GM18507 (cell line): Measurements from ENCODE around the gene WIPI1.

Source experiments
- DNase-seq: peaks from one replicate; pipeline ENCODE4 v3.0.0; 2011; ENCODE audit warnings: low read depth; ENCODE audit not compliant: insufficient read length; ENCODE audit errors: extremely low spot score
- FAIRE-seq: peaks from 2 replicates; lab custom pipeline; 2011; peaks lifted over from hg19 to GRCh38; lab: Jason Lieb, UNC

Gene WIPI1

DNA sequence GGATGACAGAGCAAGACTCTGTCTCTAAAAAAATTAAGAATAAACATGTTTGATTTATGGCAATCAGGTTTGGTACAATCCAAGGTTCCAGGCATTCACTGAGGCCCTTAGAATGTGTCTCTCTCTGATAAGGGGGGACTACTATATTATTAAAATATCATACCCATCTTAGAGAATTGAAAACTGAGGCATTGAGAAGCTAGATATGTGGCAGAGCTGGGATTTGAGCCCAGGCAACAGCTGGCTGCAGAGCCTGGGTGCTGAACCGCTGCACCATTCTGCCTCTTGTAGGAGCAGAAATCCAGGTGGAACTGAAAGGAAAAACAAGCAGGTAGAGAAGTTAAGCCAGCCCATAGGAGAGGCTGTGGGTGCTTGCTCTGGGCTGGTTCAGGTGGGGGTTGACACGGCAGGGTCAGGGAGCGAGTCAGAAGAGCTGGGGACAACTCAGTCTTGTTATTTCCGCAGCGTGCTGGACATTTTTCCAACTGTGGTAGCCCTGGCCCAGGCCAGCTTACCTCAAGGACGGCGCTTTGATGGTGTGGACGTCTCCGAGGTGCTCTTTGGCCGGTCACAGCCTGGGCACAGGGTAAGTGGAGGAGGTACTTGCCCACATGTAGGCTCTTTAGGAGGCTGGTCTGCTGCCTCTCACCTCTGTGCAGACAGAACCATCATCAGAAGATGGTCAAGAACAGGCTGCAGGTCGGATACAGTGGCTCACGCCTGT is 62.5 kb downstream of the WIPI1 start:
- DNase-seq (no peak), FAIRE-seq (no peak)

DNA sequence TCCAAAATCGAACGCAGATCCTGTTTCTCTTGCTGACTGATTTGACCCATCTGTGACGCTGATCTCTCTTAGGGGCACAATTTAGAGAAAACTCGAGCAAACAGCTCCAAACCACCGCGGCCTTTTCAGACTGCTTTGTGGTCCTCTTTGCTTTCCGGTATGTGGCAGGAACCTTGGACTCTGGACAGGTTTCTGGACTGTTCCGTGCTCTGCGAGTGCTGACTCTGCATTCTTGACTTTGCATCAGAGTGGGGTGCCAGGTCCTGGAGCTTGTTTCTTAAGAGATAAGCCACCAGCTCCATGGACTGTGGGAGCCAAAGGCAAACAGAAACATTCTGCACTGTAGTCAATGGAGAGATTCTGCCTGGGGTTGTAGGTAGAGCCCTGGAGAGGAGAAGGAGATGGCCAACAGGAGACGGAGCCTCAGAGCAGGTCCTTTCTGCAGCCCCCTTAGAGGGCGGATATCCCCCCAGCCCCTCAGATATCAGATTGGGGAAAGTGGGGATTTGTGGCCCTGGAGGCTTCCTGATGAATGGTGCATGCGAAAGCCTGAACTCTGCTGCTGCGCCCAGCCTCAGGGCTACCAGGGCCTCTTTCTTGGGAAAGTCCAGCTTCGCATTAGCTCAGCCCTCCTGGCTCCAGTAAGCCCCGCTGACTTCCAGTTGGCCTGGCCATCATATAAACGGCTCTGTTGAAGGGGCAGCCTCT is 65.6 kb downstream of the WIPI1 start:
- FAIRE-seq (no peak), DNase-seq (no peak)

DNA sequence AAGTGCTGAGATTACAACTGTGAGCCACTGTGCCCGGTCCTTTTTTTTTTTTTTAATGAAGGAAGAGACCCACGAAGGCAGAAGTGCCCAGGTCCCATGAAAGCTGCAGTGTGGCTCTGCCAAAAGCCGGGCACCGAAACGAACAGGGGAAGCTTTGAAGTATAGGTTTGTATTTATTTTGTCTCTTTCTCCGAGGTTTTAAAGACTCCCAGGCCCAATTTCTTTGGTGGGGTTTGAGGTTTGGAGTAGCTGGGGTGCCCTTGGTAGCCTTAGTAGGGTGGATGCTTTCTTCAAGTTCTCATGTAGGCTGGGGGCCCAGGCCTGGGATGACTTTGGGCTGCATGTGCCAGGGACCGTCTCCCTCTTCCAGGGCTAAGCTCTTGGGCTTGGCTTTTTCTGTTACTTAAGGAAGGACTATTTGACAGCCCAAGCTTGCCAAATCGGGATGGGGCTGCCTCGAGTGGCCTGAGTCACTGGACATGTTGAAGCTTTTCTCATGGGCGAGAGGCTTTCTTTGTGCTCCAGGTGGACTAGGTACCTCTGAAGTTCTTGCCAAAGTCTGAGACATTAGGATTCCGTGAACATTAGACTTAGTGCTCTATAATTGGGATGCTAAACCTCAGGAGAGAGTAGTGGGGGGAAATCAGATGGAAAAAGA is 66.3 kb downstream of the WIPI1 start:
- no peak for DNase-seq
- no peak for FAIRE-seq

DNA sequence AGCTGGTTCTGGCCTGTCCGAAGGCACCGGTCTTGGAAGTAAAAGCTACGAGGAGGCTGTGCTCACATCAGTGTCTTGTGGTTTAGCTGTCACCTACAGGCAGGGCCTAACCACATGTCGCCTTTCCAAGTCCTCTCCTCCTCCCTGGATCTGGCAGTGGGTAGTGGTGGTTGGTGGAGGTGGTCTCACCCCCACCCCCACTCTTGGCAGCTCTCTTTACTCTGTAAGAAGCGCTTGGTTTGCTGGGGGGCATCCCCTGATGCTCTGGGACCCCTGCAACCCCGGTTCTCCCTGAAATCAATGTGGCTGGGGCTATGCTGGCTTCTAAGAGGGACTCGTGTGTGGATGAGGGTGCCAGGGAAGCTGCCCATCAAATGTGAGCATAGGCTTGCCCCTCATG is 68.3 kb downstream of the WIPI1 start:
- FAIRE-seq, result no peak
- DNase-seq, result no peak

DNA sequence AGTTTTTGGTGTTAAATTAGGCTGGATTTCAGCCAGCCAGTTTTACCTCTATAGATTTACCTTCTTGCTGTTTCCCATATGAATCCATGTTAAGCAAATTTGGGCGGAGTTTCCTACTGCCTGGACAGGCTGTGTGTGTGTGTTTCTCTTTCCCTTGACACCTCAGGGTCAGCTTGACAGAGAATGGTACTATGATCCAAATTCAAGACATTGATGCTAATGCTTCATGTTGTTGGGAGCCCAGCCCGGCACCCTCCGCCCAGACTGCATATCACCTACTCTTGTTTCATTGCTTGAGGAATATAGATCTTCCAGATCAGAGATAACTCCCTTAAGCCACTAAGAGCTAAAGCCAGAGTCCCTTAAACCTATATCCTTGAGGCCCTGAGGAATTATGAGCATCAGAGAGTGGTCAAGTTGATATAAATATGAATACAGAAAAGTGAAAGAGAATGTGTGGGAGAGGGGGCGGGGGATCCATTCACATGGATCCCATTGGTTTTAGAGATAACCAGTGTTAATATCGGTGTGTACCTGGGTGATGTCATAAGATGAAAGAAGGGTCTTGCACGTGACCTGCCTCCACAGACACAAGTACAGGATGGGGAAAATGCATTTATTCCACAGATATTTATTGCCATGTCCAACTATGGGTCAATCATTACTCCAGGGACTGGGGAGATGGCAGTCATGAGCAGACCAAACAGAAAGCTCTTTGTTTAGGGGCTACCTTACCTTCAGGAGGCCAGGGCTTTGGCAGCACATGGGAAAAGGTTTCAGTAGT is 69.7 kb downstream of the WIPI1 start:
- FAIRE-seq (no peak), DNase-seq (no peak)

DNA sequence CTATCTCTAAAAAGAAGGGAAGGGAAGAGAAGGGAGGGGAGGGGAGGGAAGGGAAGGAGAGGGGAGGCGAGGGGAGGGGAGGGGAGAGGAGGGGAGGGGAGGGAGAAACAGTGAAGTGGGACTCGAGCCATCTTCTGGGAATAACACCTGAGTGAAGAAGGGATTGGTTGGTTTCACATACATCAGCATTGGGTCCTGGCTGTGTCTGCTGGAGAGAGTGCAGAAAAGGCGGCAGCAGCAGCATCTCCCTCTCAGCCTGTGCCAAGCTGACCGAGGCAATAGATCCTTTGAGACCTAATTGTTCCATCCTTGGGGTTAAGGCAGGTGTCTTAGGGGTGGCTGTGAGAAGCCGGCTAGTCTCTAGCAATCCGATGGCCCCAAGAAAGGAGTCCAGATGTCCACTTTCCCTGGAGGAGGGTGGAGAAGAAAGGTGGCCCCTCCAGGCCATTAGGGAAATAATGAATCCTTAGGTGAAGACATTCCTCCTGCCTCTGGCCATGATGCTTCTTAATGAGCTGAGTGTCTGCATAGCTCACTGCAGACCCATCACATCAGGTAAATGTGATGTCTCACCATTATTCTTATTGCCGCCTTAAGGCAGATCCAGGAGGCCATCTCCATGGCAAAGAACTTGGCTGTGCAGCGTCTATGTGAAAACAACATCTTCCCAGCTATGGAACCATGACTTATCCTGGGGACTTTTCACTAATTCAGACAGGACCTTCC is 71.6 kb downstream of the WIPI1 start:
- DNase-seq, result no peak
- no peak for FAIRE-seq

DNA sequence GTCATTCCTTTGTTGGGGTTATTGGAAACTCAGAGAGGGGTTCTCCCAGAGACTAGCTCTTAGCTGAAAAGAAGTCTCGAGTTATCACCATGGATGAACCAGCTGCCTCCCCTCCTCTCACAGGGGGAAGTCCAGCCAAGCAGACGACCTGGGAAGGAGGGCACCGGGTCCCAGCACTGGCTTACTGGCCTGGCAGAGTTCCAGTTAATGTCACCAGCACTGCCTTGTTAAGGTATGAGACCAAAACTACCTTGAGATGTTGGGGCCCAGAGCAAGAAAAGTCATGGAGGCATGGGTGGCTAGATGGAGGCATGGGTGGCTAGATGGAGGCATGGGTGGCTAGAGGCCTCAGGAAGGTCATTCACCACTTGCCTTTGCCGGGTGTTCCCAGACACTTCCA is 72.4 kb downstream of the WIPI1 start:
- FAIRE-seq, result no peak

DNA sequence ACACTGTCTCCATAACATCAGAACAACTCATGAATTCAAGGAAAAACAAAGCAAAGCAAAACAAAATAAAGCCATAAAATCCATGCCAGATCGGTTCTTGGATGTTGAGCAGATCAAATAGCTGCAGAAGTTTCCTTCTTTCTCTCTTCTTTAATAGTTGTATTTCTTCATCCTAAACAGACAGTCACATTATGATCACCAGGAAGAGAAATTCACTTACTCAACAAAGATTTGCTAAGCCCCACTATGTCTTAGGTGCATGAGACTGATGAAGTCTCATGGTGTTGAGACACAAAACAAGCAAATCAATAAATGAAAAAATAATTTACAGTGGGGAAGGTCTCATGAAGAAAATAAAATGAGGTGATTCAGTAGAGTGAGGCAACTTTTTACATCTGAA is 72.8 kb downstream of the WIPI1 start:
- DNase-seq (no peak), FAIRE-seq (no peak)

More for the DNA sequence above, 72.4 kb downstream of the WIPI1 start:
- DNase-seq, result no peak

DNA sequence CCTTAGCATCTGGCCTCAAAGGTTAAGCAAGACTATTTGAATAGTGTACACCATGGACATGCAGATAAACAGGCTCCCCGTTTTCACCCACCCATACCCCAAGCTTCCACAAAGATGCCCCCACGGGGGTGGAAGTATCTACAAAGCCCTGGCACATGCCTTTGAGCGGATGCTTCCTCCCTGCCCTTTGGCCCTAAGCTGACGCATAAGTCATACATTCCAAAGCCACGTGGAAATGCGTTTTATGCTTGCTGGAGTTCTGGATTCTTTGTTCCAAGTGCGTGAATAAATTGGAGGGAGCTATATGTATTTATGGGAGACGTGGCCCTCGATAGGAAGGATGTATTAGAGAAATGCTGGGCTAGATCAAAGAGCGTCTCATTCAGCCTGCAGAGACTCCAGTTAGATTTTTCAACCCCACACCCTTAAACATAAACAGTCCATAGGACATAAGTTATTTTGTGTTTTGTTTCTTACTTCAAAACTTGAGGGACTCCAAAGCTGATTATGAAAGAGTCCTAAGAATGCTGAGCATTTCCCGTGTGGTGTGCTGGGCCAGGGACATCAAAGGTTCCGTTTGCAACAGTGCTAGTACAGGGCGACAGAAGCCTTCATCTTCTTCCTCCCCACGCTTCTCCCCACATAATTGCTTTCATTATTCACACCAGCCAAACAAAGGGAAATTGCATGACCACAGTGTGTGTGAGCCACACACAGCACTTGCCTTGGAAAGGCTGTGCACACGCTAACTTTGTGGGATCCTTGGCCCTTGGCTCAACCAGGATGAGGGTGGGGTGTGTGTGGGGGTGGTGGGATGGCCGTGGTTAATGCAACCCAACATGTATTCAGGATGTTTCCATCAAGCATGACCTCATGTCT is 73.6 kb downstream of the WIPI1 start:
- DNase-seq (no peak), FAIRE-seq (no peak)

DNA sequence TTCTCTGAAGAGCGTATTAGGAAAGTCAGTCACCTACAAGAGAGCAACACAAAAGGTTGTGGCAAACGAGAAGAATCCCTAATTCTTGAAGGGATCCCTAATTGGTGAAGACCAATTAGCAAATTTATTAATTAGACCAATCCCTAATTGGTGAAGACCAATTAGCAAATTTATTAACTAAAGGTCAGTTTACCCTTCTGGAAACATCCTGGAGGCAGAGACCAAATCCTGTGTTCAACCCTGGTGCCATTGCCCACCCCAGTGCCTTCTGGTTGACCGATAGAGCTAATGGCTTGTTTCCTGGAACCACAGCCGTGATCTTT is 74.2 kb downstream of the WIPI1 start:
- FAIRE-seq (no peak), DNase-seq (no peak)

DNA sequence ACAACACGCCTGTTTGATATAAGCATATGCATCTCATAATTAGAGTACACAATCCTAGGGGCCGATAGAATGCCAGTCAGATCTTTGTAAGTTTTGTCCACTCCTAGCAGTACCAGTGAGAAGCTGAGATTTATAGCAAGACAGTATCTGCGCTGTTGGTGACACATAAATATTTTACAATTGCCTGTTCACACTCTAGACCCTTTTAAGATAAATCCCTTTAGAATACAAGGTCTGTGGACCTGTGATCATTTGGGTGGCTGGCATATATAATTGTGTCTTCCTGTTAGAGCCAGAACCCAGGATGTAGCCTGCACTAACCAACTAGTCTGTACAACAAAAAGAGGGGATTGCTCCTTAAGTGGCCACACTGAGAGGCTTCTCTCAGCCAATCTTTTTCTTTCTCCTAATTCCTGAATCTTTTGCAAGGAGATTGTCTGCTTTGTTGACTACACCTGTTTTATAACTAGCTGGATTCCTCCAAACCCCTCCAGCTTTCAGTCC is 74.7 kb downstream of the WIPI1 start:
- FAIRE-seq (no peak), DNase-seq (no peak)

DNA sequence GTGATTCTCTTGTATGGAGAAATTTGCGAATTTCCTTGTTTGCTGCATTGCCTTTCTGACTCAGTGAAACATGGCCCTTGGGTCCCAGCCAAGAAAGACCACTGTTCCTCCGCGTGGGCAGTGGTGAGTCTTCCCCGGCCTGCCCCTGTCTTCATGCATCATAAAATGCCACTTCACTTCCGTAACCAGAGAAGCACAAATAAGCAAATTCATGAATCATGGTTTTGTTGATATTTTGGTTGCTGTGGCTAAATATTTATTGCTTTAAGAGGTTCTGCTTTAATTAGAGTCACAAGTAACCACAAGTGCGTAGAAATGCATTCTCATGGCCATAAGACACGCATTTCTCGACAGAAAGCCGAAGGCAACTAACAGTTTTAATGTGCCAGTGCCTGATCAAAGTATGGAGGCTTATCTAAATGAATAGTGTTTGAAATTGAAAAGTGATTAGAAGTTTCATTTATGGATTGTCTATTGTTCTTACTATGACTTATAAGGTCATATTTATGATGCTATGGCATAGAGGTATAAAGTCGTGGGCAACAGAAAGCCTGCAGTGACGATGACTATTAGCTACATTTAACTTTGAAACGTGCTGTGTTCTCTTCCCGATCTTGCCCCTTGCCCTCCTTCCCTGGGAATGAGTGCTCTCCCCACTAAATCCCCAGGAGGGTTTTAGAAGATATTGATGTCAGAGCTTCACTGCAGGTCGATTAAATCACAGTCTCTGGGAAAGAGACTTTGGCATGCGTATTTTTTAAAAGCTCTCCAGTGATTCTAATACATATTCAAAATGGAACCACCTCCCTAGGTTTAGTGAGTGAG is 76.0 kb downstream of the WIPI1 start:
- FAIRE-seq (no peak), DNase-seq (no peak)

DNA sequence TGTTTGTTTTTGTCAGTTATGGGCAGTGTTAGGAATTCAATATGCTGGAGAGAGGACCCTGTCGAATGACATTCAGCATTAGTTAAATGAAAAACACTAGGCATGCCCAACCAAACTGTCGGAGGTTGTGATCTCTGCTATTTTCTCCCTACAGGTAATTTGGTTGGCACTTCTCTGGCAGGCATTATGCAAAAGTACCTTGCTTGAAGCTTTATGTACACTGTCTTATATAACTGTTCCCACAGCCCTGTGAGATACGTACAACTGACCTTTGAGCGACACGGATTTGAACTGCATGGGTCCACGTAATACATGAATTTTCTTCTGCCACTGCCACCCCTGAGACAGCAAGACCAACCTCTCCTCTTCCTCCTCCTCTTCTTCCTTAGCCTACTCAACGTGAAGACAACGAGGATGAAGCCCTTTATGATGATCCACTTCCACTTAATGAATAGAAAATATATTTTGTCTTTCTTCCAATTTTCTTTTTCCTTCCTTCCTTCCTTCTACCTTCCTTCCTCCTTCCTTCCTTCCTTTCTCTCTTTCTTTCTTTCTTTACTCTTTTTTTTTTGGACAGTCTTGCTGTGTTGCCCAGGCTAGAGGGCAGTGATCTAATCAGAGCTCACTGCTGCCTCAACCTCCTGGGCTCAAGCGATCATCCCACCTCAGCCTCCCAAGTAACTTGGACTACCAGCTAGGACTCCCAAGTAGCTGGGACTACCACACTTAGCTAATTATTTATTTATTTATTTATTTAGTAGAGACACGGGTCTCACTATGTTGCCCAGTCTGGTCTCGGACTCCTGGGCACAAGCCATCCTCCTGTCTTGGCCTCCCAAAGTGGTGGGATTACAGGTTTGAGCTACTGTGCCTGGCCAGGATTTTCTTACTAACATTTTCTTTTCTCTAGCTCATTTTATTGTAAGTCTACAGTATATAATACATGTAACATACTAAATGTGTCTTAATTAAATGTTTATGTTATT is 77.3 kb downstream of the WIPI1 start:
- DNase-seq (no peak), FAIRE-seq (no peak)

DNA sequence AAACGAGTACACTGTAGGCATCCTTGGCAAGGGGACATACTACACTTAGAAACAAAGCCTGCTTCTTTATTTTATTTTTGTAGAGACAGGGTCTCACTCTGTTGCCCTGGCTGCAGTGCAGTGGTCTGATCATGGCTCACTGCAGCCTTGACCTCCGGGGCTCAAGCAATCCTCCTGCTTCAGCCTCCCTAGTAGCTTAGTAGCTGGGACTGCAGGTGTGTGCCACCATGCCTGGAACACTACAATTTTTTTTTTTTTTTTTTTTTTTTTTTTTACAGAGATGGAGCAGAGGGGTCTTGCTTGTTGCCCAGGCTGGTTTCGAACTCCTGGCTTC is 78.2 kb downstream of the WIPI1 start:
- DNase-seq, result no peak
- no peak for FAIRE-seq

DNA sequence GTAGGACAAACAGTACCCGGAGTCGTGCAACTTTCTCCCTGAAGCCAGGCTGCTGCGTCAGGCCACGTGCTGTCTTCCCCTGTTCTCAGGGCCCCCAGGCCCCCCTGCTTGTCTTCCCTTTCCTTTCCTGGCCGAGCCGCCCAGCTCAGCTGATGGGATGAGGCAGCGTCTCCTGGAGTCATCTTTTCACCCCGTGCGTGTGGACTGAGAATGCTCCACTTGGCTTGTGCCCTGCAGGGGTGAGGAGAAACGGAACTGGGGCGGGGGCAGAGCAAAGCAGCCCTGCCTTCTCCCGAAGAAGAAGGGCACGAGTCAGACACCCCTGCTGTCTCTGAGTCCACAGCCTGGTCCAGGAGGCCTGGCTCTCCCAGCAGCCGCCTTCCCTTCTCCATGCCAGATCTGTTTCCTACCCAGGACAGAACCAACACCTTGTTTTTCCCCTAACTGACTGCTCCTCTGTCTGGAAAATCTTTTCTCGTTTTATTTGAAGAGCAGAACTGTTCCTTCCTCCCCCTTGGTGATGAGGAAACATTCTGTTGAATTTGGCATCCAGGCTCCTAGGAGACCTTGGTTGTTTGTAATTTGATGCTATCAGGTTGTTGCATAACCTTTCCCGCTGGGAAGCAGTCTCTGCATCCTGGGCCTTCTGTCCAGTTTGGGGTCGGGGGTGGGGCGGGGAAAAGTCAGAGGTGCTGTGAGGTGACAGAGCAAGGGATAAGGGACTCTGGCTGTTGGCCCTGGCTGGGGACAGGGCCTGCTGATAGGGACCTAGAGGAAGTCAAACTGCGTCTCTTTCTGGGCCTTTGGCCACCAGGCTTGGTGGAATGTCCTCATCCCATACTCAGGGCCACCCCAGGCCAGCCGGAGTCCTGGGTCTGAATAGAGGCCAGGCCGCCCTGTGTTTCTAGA is 78.8 kb downstream of the WIPI1 start:
- no peak for DNase-seq
- no peak for FAIRE-seq

DNA sequence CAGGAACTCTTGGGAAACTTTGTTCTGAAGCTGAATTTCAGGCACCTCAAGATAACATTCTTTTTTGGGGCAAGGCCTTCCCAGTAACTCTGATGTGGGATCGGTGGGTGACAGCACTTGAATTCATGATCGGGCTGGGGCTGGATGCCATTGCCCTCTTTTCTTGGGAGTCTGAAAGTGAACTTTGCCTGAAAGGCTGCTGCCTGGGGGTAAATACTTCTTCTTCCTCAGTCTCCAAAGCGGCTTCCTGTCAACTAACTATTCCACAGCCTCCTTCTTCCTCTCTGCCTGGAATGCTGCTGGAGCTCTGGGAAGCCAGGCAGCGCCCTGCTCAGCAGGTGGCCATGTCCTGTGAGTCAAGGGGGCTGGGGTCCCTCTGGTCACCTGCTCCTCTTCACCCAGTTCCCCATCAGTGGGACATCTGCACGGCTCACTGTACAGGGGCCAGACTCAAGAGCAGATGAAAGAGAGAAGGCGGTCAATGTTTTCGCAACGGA is 79.5 kb downstream of the WIPI1 start:
- FAIRE-seq (no peak), DNase-seq (no peak)
